Thyroid gland (tissue), 4 donors: ENCODE results near the gene TMEM120B. TPM values are rescaled to one million over a fixed set of nuclear protein-coding genes. Genes with fewer than 3 reads are reported as not detected.
"Not testable (repeated sequence)": the region's sequence is repeated elsewhere in the genome, so short reads cannot be mapped to it uniquely, and the experiment has no call there.

Experiments used
- DNase-seq, 2 donors: peaks; one replicate each; pipeline ENCODE4 v3.0.0-alpha.2; 2019
- H3K27ac ChIP-seq, 3 donors: fragments of 200-600 bp; sonication (generic); 1 replicate in 2 of 3; 2 replicates in 1 of 3; pipeline ENCODE4 v1.5.1; 2016 to 2019; ENCODE audit warnings: mild to moderate bottlenecking in 1 of 3, moderate library complexity in 1 of 3
- H3K27me3 ChIP-seq: fragments of 200-600 bp; sonication (generic); one replicate; pipeline ENCODE4 v1.5.1; 2019
- H3K36me3 ChIP-seq, 2 donors: fragments of 200-600 bp; sonication (generic); one replicate each; pipeline ENCODE4 v1.5.1; 2016 to 2019
- H3K4me1 ChIP-seq, 2 donors: fragments of 200-600 bp; sonication (generic); one replicate each; pipeline ENCODE4 v1.5.1; 2017 to 2019
- H3K4me3 ChIP-seq, 3 donors: fragments of 200-600 bp; sonication (generic); replicated peaks in 1 of 3; 1 replicate in 2 of 3; 2 replicates in 1 of 3; pipeline ENCODE4 v1.5.1; 2016; ENCODE audit warnings: mild to moderate bottlenecking in 1 of 3
- H3K9me3 ChIP-seq: fragments of 200-600 bp; sonication (generic); one replicate; pipeline ENCODE4 v1.5.1; 2017
- POLR2A ChIP-seq, 2 donors: fragments of 450-650 bp; IDR thresholded peaks; one replicate each; pipeline ENCODE4 v1.6.1; 2017; ENCODE audit warnings: antibody characterized with exemption in 2 of 2, mild to moderate bottlenecking in 2 of 2, moderate library complexity in 1 of 2
- WGBS, 2 donors: methylation state at CpG; one replicate each; pipeline ENCODE4 v1.1.5; 2017; 5-methylcytosine and 5-hydroxymethylcytosine counted together
- intact Hi-C: fragments of 100-400 bp; cut with DNase I; formaldehyde crosslinking; loops from one replicate; pipeline ENCODE4 v1.15.1; 2023
- total RNA-seq, 4 donors: library from RNA; depleted of rRNA; stranded (reverse); fragments of >200 nt; gene quantifications; one replicate each; pipeline ENCODE4 v1.2.3, GENCODE V29; 2016
- TF ChIP-seq, protein P1 (sequence below), 6 experiments: fragments of 200-600 bp in 3 of 6; fragments of 450-650 bp in 3 of 6; sonication (generic) in 3 of 6; IDR thresholded peaks; one replicate each; pipeline ENCODE4 v1.5.1; 2016 to 2019; ENCODE audit warnings: antibody characterized with exemption in 6 of 6, mild to moderate bottlenecking in 2 of 6, inconsistent platforms in 1 of 6, moderate library complexity in 1 of 6

Gene TMEM120B
- total RNA-seq, 4 donors from 2014 or later: 12.5 to 15.4 (median 14.2) TPM

DNA sequence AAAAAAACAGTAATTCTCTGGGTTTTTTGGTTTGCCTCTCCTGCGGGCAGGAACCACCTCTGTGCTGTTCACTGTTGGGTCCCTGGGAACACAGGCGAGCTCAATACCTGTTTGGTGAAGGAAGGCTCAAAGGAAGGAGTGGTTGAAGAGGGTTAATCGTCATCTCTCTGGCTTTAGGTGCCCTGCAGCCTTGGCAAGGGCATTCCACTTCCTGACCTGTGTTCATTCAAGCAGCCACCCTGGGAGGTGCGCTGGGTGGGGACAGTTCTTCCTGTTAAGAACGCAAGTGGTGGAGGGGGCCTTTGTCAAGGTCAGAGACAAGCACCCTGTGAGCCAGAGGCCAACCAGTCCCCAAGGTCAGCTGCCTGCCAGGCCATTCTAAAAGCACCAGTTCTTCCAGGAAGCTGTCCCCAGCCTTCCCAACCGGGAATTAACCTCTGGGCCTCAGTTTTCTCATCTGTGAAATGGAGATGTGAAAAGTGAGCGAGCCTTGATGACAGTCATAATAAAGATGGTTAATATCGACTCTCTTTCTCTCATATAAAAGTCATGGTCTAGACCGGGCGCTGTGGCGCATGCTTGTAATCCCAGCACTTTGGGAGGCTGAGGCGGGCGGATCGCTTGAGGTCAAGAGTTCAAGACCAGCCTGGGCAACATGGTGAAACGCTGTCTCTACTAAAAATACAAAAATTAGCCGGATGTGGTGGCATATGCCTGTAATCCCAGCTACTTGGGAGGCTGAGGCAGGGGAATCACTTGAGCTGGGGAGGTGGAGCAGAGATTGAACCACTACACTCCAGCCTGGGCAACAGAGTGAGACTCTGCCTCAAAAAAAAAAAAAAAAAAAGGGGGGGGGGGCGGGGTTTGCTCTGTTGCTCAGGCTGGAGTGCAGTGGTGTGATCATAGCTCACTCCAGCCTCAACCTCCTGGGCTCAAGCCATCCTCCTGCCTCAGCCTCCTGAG is 74.8 kb downstream of the TMEM120B start:
- Histone ChIP-seq H3K36me3 (no peaks in the 10 kb centered on the region), H3K27ac (peak overlapping the region; percentile 54 to 67 (median 65)), H3K27me3 (no peaks in the 10 kb centered on the region), H3K4me3 (no peak overlapping the region), H3K9me3 (no peaks in the 10 kb centered on the region), H3K4me1 (peaks cover 25 to 47% of the 10 kb centered on the region in 2 donors)
- 66 to 73% methylated on average over 16 to 17 of the region's 17 CpGs for WGBS, 2 donors
- intact Hi-C loops: no loop called here
- TF ChIP-seq, protein P1, sequence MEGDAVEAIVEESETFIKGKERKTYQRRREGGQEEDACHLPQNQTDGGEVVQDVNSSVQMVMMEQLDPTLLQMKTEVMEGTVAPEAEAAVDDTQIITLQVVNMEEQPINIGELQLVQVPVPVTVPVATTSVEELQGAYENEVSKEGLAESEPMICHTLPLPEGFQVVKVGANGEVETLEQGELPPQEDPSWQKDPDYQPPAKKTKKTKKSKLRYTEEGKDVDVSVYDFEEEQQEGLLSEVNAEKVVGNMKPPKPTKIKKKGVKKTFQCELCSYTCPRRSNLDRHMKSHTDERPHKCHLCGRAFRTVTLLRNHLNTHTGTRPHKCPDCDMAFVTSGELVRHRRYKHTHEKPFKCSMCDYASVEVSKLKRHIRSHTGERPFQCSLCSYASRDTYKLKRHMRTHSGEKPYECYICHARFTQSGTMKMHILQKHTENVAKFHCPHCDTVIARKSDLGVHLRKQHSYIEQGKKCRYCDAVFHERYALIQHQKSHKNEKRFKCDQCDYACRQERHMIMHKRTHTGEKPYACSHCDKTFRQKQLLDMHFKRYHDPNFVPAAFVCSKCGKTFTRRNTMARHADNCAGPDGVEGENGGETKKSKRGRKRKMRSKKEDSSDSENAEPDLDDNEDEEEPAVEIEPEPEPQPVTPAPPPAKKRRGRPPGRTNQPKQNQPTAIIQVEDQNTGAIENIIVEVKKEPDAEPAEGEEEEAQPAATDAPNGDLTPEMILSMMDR (IDR thresholded peaks at IDR 0.05): no peak
- peak in 1 of 2 donors; percentile 43 for TF ChIP-seq POLR2A (IDR thresholded peaks at IDR 0.05)
- peak; percentile 89 to 98 for DNase-seq

DNA sequence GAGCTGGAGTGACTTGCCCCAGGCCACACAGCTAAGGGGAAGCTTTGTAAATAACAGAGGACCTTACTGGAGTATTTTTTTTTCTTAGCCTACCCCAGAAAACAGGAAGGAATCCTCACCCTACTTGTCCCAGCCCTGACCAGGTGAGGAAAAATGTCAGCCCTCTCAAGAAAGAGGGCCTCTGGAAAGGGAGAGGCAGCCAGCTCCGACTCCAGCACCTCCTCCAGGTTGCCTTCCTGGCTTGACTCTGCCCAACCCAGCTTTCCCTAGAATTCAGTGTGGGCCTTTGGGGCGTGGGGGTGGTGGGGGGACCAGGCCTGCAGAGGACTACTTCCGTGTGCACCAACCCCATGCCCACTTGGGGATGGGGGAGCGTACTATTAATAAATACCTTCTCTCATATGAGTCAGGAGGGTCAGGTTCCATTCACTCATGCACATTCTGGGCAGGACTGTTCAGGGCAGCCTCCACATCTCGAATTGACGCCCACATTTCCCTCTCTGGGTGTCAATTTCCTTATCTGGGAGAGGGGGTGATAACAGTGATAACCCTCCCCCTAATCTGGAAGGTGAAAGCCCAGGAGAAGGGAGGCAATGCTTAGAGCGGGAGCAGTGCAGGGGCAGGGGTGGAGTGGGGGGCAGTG is 75.7 kb downstream of the TMEM120B start:
- Histone ChIP-seq H3K9me3 (no peaks in the 10 kb centered on the region), H3K4me3 (no peak overlapping the region), H3K36me3 (no peaks in the 10 kb centered on the region), H3K4me1 (peaks cover 26 to 53% of the 10 kb centered on the region in 2 donors), H3K27ac (peak overlapping the region; percentile 11 to 67 (median 54)), H3K27me3 (no peaks in the 10 kb centered on the region)
- no peak for DNase-seq
- TF ChIP-seq, protein P1 (IDR thresholded peaks at IDR 0.05): no peak
- TF ChIP-seq POLR2A (IDR thresholded peaks at IDR 0.05): no peak
- intact Hi-C loops: no loop called here
- WGBS, 2 donors: 86 to 92% methylated on average over 7 of the region's 7 CpGs

DNA sequence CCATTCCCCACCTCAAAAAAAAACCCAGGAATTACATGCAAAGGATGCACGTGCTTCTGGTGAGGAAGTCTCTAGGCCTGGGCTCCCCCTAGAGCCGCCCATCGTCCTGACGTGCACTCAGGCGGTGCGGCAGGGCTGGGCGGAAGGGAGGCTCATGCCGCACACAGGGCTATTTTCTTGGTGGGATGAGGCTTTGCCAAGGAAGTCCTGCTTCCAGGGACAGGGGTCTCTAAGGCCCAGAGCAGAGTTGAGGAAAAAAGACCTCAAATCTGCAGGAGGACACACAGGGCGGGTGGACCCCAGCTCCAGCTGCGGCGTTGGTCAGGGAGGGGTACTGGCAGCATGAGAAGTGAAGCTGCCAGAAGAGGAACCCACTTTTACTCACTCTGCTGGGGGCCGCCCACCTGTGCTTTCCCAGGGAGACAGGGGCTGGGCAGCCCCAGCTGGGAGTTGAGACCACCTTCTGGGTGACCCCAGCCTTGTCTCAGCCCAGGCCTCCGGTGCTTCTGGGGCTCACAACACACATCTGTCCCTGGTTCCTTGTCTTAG is 76.8 kb downstream of the TMEM120B start:
- TF ChIP-seq, protein P1 (IDR thresholded peaks at IDR 0.05): no peak
- no peak for TF ChIP-seq POLR2A (IDR thresholded peaks at IDR 0.05)
- intact Hi-C loops: no loop called here
- H3K27me3 ChIP-seq: no peaks in the 10 kb centered on the region
- no peak overlapping the region for H3K4me3 ChIP-seq
- 75 to 77% methylated on average over 13 of the region's 13 CpGs for WGBS, 2 donors
- no peaks in the 10 kb centered on the region for H3K9me3 ChIP-seq
- peak overlapping the region; percentile 33 to 61 (median 48) for H3K27ac ChIP-seq
- no peaks in the 10 kb centered on the region for H3K36me3 ChIP-seq
- peaks cover 32 to 60% of the 10 kb centered on the region in 2 donors for H3K4me1 ChIP-seq
- no peak for DNase-seq

DNA sequence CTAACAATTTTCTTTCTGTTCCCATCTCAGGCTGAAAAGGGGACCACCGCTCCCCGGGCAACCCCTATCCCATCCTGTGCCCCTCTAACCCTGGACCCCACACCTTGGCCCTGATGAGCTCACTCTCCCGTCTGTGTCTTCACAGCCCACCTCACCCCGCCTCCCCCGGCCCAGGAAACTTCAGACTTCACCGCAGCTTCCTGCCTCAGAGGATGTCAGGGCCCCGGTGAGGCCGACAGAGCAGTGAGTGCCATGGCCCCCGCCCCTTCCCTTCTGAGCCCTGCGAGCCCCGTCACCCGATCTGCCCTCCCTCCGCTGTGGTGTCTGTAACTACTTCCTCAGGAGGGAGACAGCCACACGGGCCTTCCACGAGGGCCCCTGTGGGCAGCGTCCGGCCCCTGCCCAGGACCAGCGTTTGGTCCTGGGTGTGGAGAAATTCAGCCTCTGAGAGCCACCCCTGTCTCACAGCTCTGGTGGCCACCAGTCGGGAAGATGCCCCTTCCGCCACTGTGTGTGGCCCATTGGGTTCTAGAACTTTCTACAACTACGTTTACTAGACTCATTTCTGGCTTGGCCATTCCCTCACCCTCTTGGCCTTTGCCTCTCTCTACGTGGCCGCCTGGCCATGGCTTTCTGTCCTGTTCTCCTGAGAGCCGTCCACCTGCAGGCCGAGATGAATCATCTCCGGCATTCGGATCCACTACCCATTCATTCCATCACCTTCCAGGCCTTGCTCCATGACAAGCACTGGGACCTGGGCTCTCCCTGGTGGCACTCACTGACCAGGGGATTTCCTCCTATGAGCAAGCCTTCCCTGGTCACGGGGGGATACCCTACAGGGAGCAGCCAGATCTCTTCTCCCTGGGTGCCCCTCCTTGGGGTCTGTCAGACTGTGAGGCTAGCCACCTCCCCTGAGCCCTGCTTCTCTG is 77.5 kb downstream of the TMEM120B start:
- intact Hi-C loops: loop anchor here (5.0 kb wide), 1 partner anchor 93 kb away; no protein-coding TSS in a partner anchor

DNA sequence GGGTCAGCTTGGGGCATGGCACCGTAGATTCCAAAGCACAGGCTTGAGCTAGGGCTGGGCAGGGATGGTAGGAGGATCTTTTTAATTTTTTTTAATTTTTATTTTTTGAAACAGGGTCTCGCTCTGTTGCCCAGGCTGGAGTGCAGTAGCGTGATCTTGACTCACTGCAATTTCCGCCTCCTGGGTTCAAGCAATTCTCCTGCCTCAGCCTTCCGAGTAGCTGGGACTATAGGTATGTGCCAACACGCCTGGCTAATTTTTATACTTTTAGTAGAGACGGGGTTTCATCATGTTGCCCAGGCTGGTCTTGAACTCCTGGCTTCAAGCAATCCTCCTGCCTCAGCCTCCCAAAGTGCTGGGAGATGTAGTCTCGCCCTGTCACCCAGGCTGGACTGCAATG is 78.2 kb downstream of the TMEM120B start:
- intact Hi-C loops: loop anchor here (5.0 kb wide), 1 partner anchor 93 kb away; no protein-coding TSS in a partner anchor
- H3K27me3 ChIP-seq, H3K36me3 ChIP-seq, H3K4me3 ChIP-seq, H3K9me3 ChIP-seq, DNase-seq: not testable (repeated sequence)
- Histone ChIP-seq H3K27ac (peak overlapping the region in 1 of 3 donors; percentile 12), H3K4me1 (peaks cover 46 to 67% of the 10 kb centered on the region in 2 donors)
- WGBS, 2 donors: 91 to 96% methylated on average over 7 to 8 of the region's 8 CpGs

More for the DNA sequence above, 77.5 kb downstream of the TMEM120B start:
- Histone ChIP-seq H3K27me3 (no peaks in the 10 kb centered on the region), H3K4me3 (no peak overlapping the region), H3K4me1 (peaks cover 39 to 60% of the 10 kb centered on the region in 2 donors), H3K9me3 (no peaks in the 10 kb centered on the region), H3K36me3 (no peaks in the 10 kb centered on the region), H3K27ac (peak overlapping the region; percentile 33 to 61 (median 48))
- DNase-seq: peak in 1 of 2 donors; percentile 46
- 69 to 80% methylated on average over 25 to 26 of the region's 28 CpGs for WGBS, 2 donors
- TF ChIP-seq, protein P1 (IDR thresholded peaks at IDR 0.05): no peak
- TF ChIP-seq POLR2A (IDR thresholded peaks at IDR 0.05): no peak
